MM.1S (cell line): Measurements from ENCODE around the gene ISX.

Experiments used
- EZH2 ChIP-seq: fragments of 300-600 bp; sonication (generic); optimal IDR thresholded peaks from 2 replicates; pipeline ENCODE3; 2017; ENCODE audit warnings: low read depth, mild to moderate bottlenecking, antibody characterized with exemption, low read length, mixed read lengths
- EZH2phosphoT487 ChIP-seq: fragments of 300-600 bp; sonication (generic); IDR thresholded peaks from 2 replicates; pipeline ENCODE4 v1.6.1; 2018; ENCODE audit warnings: antibody characterized with exemption, low read length
- TF ChIP-seq, protein P1 (sequence below): fragments of 300-600 bp; sonication (generic); IDR thresholded peaks from 2 replicates; pipeline ENCODE4 v1.5.1; 2016; ENCODE audit warnings: antibody characterized with exemption, low read length, mixed read lengths

DNA sequence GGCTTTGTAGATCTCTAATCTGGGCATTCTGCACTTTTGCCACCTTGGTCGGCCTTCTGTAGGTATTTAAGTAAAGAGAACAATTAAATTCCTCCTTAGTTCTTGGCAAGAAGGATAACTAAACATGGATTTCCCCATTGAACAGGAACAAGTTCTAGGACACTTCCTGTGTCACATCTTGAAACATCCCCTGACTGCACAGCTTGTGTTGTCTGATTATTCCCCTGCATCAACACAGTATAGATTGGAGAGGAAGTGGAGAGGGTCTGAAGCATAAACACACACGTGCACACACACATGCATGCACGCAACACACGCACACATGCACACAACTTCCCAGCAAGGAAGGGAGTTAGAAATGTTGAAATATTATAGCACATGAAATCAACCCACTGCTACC is 8.6 kb downstream of the ISX start:
- TF ChIP-seq EZH2phosphoT487 (no peak), EZH2 (no peak)
- TF ChIP-seq, protein P1, sequence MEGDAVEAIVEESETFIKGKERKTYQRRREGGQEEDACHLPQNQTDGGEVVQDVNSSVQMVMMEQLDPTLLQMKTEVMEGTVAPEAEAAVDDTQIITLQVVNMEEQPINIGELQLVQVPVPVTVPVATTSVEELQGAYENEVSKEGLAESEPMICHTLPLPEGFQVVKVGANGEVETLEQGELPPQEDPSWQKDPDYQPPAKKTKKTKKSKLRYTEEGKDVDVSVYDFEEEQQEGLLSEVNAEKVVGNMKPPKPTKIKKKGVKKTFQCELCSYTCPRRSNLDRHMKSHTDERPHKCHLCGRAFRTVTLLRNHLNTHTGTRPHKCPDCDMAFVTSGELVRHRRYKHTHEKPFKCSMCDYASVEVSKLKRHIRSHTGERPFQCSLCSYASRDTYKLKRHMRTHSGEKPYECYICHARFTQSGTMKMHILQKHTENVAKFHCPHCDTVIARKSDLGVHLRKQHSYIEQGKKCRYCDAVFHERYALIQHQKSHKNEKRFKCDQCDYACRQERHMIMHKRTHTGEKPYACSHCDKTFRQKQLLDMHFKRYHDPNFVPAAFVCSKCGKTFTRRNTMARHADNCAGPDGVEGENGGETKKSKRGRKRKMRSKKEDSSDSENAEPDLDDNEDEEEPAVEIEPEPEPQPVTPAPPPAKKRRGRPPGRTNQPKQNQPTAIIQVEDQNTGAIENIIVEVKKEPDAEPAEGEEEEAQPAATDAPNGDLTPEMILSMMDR, result no peak
